GM18526 (cell line): ENCODE results near the gene LINC00305.

Experiments used
- POLR2A ChIP-seq: IDR thresholded peaks from 3 replicates; pipeline ENCODE4 v1.6.1; 2011; ENCODE audit not compliant: insufficient read length; ENCODE audit errors: extremely low read depth

Gene LINC00305

DNA sequence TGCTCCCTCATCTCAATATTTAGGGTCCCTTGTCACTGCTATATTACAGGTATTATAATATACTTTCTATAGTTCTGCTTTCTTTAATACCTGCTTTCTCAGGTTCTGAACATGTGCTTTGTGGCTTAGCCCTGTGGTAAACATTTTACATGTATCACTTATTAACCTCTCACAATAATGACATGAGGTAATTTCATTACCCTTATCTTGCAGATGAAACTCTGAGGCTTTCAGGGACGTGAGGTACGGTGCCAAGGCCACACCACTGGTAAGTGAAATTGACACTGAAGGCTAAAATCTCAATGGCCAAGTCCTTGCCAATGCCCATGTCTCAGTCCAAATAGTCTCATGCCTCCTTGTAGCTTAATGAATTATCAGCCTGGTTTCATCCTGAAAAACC, 21.7 kb downstream of the LINC00305 start:
- no peak for TF ChIP-seq POLR2A

DNA sequence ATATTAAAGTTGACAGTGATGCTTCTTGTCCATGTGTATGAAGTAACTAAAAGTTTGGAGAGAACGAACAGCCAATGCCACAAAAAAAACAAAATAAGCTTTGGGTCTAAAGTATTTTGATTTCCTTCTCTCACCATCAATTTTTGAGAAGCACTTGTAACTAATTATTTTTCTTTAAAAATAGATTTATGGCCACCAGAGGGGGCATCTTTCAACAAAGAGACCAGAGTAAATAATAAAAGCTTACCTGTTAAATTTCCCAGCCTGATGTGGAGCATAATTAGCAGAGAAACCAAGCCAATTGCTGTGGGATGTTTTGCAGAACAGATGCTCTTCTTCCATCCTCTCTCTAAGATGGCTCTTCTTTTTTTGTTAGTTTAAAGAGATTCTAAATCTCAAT, 29.0 kb downstream of the LINC00305 start:
- TF ChIP-seq POLR2A, result no peak

DNA sequence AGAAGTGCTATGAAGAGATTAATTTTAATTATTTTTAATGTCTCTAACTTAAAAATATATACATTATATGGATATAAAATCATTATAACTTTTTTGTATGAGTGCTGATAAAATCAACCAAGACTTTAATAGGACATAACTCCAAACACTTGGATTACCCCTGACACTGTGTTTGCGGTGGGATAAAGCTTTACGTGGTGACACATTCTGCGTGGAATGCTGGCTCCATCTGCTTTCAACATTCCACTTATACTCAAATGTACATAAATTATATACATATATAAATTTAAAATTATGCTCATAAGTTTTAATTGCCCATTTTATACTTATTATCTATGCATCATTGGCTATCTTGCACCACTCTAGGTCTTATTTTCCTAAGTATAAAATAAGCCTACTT, 30.5 kb downstream of the LINC00305 start:
- no peak for TF ChIP-seq POLR2A

DNA sequence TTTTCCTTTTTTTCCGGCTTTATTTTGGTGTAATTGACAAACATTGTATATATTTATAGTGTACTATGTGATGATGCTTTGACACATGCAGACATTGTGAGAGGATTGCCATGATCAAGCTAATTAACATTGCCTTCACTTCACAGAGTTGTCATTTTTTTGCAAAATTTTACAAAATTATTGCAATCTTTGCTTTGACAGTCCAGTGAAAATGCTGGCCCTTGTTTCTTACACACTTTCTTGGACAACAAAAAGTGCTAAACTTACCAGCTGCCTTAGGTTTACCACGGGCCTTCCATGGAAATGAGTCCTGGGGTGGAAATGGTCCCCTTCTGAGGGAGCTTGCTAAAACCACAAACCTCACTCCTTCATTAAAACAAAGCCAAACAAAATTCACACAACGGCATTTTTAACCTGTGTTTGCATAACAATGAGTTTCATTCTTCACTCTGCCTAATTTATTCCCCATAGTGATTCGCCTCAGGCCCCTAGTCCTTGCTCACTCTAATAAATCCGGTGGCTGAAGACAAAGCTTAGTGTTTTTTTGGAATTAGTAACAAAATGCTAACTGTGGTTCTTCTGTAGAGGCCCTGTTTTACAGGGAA, 32.2 kb downstream of the LINC00305 start:
- no peak for TF ChIP-seq POLR2A

DNA sequence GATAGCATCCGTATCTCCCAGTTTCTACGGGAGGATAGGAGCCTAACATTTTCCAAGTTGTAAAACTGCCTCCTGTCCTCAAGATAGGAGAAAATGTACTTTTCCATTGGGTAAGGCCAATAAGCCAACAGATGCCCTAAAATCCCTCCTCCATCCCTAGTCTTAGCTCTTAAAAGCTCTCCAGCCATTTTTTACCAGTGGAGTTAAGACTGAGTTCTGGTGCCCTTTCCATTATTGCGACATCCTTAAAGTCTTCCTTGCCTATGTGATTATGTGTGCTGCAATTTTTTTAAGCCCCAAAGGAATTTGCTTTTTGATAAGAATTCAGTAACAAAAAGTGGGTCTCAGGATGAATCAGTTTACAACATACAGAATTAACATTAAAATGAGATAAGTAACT, 33.0 kb downstream of the LINC00305 start:
- no peak for TF ChIP-seq POLR2A

DNA sequence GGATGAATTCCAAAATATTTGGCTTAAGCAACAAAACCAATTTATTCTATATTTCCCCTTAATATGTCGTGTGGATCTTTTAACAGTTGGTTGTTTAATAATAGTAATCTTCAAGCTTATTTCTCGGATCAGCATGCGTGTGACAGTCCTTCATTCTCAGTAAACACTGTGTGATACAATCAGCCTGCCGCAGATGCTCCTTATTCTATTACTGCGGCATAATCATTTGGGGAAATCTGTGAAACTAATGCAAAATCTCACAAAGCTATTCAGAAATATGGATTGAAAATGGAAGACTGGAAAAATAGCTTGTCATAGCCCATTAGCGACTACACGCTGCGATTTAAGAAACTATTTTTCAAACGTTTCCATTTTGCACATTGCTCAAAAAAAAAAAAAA, 36.9 kb downstream of the LINC00305 start:
- TF ChIP-seq POLR2A, result no peak

DNA sequence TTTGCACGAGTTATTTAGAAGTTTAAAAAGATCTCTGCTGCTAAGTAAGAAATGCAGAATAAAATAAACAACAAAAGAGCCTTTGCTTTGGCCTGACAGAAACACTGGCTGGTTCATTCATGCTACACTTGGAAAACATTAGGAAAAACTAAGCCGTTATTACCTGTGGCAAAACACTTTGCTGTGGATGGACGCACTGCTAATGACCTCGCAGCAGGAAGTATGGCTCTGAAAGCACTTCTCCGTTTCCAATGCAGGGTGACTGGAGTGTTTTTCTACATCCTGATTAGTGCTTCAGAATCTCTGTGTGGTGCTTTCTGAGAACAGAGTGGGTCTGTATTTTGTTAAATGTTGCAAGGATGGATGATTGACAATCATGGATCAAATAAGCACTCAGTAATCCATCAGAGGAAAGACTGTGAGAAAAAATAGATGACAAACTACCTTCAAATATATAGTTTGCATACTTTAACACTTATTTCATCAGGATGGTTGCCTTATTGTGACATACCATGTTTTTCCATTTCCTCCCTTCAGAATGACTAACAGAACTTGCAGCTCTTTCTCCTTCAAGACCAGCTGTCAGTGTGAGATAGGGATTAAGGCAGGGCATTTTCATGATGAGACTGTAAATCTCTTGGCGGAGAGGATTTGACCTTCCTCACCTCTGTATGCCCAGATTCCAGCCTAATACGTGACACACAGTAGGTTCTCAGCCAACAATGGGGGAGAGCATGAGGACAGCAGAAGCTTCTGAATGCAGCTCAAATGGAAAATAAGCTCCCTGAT, 38.0 kb downstream of the LINC00305 start:
- TF ChIP-seq POLR2A, result no peak

DNA sequence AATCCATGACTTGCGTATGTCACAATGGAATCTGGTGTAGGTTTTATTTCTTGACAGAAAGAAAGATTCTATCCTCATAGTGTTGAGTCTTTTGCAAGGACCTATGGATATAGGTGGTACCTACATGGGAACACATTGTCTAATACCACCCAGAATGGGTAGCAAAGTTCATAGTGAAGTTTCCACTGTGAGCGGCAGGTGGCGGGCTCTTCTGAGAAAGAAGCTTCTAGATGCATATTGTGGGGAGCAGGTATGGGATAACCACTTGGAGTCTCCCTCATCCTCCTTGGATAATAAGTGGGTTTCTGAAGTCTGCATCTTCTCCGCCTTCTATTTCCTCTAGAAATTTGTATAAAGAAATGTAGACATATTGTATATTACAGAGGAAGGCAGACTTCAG, 44.9 kb downstream of the LINC00305 start:
- TF ChIP-seq POLR2A, result no peak

DNA sequence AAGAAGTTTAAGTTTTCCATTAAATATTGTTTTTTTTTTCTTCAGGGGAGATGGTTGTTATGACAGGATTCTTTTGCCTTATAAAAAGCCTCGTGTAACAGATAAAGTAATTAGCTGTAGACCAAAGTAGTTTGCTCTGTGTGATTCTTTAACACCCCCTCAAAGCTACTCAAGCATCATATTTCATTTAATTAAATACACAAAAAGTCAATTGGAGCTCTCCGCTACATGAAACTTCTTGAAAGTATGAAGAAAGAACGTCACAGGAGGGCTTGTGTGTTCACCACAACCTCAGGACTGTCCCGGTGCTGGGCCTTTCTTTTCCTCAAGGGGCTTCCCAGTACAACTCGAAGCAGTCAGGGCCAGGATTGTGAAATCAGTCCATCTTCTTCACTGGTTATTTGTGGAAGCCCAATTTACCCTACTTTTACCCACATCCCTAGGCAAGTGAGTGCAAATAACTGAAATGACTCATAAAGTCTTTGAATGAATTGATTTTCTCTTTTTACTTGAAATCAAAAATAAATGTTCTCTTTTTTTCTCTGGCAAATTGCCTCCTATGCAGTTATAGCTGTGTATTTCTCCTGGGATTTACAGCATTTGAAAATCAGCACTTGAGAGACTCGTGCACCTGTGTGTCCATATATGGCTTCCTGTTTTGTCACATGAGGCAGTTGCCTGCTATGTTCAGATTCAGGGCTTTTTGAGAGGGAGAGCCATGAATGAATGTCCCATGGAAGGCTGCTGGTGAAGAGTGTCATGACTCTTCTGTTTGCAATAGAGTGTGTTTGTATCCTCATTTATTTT, 48.6 kb downstream of the LINC00305 start:
- TF ChIP-seq POLR2A, result no peak

DNA sequence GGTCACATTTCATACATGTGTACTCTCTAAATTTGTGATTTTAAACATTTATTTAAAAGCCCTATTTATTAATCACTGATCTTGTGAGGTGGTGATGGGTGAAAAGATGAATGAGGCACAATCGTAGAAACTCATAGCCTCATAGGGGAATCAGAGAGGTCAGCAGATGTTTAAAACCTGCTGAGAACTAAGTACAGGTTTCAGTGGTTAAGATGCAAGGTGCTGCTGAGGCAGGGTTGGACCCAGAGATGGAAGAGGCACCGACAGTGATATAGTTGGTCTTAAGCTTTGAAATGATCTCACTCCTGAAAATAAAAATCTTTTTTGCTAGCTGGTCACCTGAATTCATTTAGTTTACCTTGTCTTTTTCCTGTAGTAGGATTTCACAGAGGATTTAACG, 49.6 kb downstream of the LINC00305 start:
- TF ChIP-seq POLR2A, result no peak

DNA sequence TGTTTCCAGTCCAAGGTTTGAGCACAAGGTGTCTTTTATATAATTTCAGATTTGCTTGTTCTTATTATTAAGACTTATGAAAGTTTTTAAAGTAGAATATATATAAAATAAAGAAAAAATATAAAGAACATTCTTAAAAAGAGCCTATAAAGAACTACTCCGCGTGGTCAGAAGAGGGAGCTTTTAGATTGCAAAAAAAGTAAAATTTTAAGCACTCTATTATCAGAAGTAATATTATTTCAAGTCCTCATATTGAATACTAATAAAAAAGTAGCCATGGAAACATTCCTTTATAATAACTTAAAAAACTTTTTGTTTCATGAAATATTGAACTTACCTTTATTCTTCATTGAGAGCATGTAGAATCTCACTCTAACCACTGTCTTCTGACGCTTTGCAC, 51.4 kb downstream of the LINC00305 start:
- no peak for TF ChIP-seq POLR2A

DNA sequence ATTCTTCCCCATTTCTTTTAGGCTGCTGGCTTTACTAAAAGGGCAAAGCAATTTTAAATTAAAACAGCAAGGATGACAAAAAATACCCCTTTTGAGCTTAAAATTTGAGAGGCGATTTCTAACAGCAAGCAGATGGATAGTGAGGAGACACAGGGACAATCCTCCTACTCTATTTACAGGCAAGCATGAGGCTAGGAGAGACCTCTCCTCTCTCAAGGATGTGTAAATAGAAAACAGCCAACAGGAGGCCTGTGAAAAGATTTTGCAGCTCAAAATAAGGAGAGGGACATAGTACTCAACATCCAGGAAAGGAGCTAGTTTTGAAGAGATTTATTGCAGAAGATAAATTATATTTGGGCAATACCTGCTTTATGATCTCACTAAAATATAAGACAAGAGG, 53.8 kb downstream of the LINC00305 start:
- TF ChIP-seq POLR2A, result no peak

DNA sequence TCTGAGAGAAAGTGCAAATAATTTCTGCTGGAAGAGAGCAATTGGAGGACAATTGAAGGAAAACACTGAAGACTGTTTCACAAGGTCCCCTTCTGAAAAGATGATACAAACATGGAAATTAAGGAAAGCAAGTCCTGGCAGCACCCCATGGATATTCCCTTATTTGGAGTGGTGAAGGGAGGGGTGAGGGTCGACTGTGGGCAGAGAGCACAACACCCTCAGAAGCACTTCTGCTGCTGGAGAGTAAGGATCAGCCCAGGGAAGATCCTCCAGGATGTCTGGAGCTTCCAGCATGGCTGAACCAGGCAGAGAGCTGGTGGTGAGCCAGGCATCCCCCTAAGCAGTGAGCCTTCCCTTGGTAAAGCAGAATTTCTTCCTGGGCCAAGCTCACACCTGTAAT, 54.7 kb downstream of the LINC00305 start:
- TF ChIP-seq POLR2A, result no peak

DNA sequence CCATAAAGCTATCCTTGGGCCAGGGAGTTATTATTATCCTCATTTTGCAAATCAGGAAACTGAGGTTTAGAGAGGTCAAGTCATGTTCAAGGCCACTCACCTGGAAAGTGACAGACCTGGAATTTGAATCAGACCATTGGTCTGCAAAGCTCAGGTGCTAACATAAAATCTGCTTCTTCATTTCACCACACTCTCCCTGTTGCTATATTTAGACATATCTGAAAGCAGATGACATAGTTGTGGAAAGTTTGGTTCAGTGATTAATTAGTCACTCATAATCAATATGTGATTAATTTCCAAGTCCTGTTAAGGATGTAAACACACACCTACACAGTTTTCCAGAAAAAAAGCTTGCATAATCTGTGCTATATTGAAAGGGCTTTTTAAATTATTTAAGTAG, 57.4 kb downstream of the LINC00305 start:
- TF ChIP-seq POLR2A, result no peak

DNA sequence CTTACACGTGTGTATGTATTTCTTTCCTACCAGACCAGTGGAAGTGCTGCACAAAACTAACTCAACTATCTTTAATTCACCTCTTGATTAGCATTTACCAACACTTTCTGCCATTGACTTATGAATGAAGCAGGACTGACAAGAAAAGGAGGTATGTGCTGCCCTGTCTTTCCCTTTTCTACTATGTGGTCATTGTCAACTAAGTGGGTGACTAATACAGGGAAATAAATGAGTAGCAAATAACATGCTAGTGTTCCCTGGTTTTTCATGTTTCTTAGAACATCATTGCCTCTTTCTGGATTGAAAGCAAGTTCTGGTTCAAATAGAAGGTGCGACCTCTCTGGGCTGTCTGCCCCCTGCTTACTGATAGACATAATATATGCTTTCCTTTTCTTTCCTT, 58.0 kb downstream of the LINC00305 start:
- TF ChIP-seq POLR2A, result no peak

DNA sequence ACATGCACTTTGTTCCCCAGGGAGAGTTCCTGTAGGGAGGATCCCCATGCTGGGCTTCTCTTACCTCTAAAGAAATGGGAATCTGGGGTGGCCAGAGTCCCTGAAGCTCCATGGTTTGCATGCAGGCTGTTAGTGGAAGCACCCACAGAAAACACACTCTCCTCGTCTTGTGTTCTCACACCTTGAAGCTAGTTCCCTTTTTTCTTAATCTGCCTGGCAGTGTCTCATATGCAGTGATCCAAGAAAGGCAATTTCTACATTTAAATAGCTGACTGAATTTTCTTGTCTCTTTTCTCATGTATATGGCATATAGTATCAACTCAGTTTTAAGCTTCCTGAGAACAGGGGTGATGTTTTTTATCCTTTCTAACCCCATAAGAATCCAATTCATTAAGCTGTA, 65.0 kb downstream of the LINC00305 start:
- TF ChIP-seq POLR2A, result no peak
